ENCODE results near the gene DNAJC8. TPM values are rescaled to one million over a fixed set of nuclear protein-coding genes. Genes with fewer than 3 reads are reported as not detected.

The DNAJC8 gene
- 100 to 1,000 TPM; 107 to 135 TPM for total RNA-seq

- intact Hi-C loops (cut with DNase I, micrococcal nuclease) = loop anchor here in 1 of 2 experiments (1.0 to 5.0 kb wide), 4 partner anchors 144 to 507 kb away; partner anchors contain the start of genes EYA3, FAM76A, STX12 and THEMIS2
- ATAC-seq = peak; percentile 66
- DNase-seq = peak; percentile 98
These were observed at the start of gene DNAJC8 for GRCh38 chr1:28232558-28233263. Gene DNAJC8, minus strand, starts transcription at chr1:28233029. Its CDS starts 31 bp downstream, at chr1:28232998.

GRCh38 chr1:28281608-28282425 lies 49.0 kb upstream of the DNAJC8 start:
- intact Hi-C loops (cut with DNase I, micrococcal nuclease) = no loop called here
- ChIA-PET POLR2A (no interaction called here), CTCF (no interaction called here)
- H3K27ac Mint-ChIP-seq = no peak overlapping the region
- H3K36me3 Mint-ChIP-seq (ENCODE audit: low read depth) = peaks cover 34% of the 10 kb centered on the region
- DNase-seq (no peak), ATAC-seq (no peak)
- no peaks in the 10 kb centered on the region for H3K27me3 Mint-ChIP-seq
- no peaks in the 10 kb centered on the region for H3K9me3 Mint-ChIP-seq (ENCODE audit: low read depth)
- no peaks in the 10 kb centered on the region for H3K4me1 Mint-ChIP-seq
- H3K4me3 Mint-ChIP-seq = no peak overlapping the region

More at GRCh38 chr1:28232558-28233263, at the start of gene DNAJC8:
- Mint-ChIP-seq H3K36me3 (ENCODE audit: low read depth) (peaks cover 12% of the 10 kb centered on the region), H3K4me3 (peak within 1 kb of the TSS; percentile 98), H3K27me3 (no peaks in the 10 kb centered on the region), H3K9me3 (ENCODE audit: low read depth) (no peaks in the 10 kb centered on the region), H3K4me1 (peaks cover 20% of the 10 kb centered on the region), H3K27ac (peak within 1 kb of the TSS; percentile 96)
- POLR2A ChIA-PET = interaction anchor here (0.6 kb wide), 1 partner anchor 277 kb away, joined by 3 read pairs; no protein-coding TSS in a partner anchor
- CTCF ChIA-PET = interaction anchor here (1.0 to 4.7 kb wide), 3 partner anchors 13 to 145 kb away, joined by 5 to 24 read pairs (median 5); partner anchors contain the start of gene EYA3

- DNase-seq (no peak), ATAC-seq (no peak)
- H3K4me1 Mint-ChIP-seq = no peaks in the 10 kb centered on the region
- intact Hi-C loops (cut with DNase I, micrococcal nuclease) = no loop called here
- no peaks in the 10 kb centered on the region for H3K27me3 Mint-ChIP-seq
- ChIA-PET CTCF (interaction anchor here (0.6 to 1.7 kb wide), 2 partner anchors 27 to 32 kb away, joined by 3 to 6 read pairs; no protein-coding TSS in a partner anchor), POLR2A (interaction anchor here (1.1 kb wide), 1 partner anchor 32 kb away, joined by 3 read pairs; no protein-coding TSS in a partner anchor)
- no peak overlapping the region for H3K4me3 Mint-ChIP-seq
- H3K9me3 Mint-ChIP-seq (ENCODE audit: low read depth) = no peaks in the 10 kb centered on the region
- peaks cover 34% of the 10 kb centered on the region for H3K36me3 Mint-ChIP-seq (ENCODE audit: low read depth)
- no peak overlapping the region for H3K27ac Mint-ChIP-seq
These were observed 48.1 kb upstream of the DNAJC8 start for GRCh38 chr1:28280977-28281381.

DNA sequence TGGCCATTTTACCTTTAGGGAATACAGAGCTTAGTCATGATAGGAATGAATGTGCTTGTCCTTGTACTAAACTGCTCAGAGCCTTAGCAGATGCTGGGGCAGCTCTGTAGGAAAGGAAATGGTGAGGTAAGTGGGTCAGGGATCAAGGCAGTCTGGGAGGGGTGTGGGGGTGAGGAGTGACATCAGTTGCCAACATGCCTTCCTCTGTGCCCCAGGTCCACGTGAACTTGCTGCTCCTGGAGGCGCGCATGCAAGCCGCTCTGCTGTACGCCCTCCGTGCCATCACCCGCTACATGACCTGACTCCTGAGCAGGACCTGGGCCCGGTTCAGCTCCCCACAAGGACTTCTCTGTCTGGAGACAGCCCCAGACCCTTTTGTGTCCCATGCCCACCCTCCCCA lies 47.7 kb upstream of the DNAJC8 start:
- Mint-ChIP-seq H3K27ac (no peak overlapping the region), H3K9me3 (ENCODE audit: low read depth) (no peaks in the 10 kb centered on the region), H3K4me1 (no peaks in the 10 kb centered on the region), H3K27me3 (no peaks in the 10 kb centered on the region), H3K4me3 (no peak overlapping the region), H3K36me3 (ENCODE audit: low read depth) (peaks cover 34% of the 10 kb centered on the region)
- intact Hi-C loops (cut with DNase I, micrococcal nuclease) = no loop called here
- ChIA-PET POLR2A (interaction anchor here (1.1 to 1.2 kb wide), 2 partner anchors 32 to 35 kb away, joined by 3 read pairs; no protein-coding TSS in a partner anchor), CTCF (interaction anchor here (0.6 to 1.7 kb wide), 2 partner anchors 28 to 32 kb away, joined by 3 to 6 read pairs; no protein-coding TSS in a partner anchor)
- DNase-seq (no peak), ATAC-seq (no peak)

DNA sequence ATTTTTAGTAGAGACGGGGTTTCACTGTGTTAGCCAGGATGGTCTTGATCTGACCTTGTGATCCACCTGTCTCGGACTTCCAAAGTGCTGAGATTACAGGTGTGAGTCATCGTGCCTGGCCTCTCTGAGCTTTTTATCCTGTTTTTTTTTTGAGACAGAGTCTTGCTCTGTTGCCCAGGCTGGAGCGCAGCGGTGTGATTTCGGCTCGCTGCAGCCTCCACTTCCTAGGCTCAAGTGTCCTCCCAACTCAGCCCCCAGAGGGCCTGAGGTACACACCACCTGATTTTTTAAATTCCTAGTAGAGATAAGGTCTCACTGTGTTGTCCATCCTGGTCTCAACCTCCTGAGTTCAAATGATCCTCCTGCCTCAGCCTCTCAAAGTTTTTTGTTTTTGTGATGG lies 46.9 kb upstream of the DNAJC8 start:
- Mint-ChIP-seq H3K4me3 (no peak overlapping the region), H3K9me3 (ENCODE audit: low read depth) (no peaks in the 10 kb centered on the region), H3K27me3 (no peaks in the 10 kb centered on the region), H3K4me1 (no peaks in the 10 kb centered on the region), H3K27ac (no peak overlapping the region), H3K36me3 (ENCODE audit: low read depth) (peaks cover 40% of the 10 kb centered on the region)
- ChIA-PET CTCF (interaction anchor here (1.7 kb wide), 1 partner anchor 31 kb away, joined by 6 read pairs; no protein-coding TSS in a partner anchor), POLR2A (interaction anchor here (1.2 kb wide), 1 partner anchor 35 kb away, joined by 3 read pairs; no protein-coding TSS in a partner anchor)
- ATAC-seq (no peak), DNase-seq (no peak)
- intact Hi-C loops (cut with DNase I, micrococcal nuclease) = no loop called here

DNA sequence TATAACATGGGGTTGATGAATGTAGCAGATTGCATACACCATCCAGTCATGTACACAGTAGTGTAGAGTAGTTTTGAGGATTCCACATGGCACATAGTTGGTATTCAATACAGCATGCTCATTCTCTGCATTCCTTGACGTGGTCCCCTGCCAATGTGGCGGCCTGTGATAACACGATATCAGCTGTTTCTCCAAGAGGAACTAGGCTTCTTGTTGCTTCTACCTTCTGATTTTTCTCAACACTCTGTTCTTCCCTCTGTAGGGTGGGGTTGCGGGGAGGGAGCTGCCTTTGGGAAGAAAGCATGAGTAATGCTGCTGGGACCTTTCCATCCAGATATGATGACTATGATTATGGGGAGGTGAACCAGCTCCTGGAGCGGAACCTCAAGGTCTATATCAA lies 45.9 kb upstream of the DNAJC8 start:
- no peak for ATAC-seq
- intact Hi-C loops (cut with DNase I, micrococcal nuclease) = no loop called here
- H3K36me3 Mint-ChIP-seq (ENCODE audit: low read depth) = peaks cover 40% of the 10 kb centered on the region
- no peak for DNase-seq
- ChIA-PET POLR2A (no interaction called here), CTCF (interaction anchor here (1.5 kb wide), 1 partner anchor 14 kb away, joined by 3 read pairs; no protein-coding TSS in a partner anchor)
- H3K27me3 Mint-ChIP-seq = no peaks in the 10 kb centered on the region
- no peaks in the 10 kb centered on the region for H3K4me1 Mint-ChIP-seq
- H3K9me3 Mint-ChIP-seq (ENCODE audit: low read depth) = no peaks in the 10 kb centered on the region
- H3K4me3 Mint-ChIP-seq = no peak overlapping the region
- H3K27ac Mint-ChIP-seq = no peak overlapping the region

GRCh38 chr1:28273216-28273860 lies 40.5 kb upstream of the DNAJC8 start:
- intact Hi-C loops (cut with DNase I, micrococcal nuclease) = no loop called here
- ATAC-seq (no peak), DNase-seq (no peak)
- Mint-ChIP-seq H3K27me3 (no peaks in the 10 kb centered on the region), H3K4me1 (no peaks in the 10 kb centered on the region), H3K4me3 (no peak overlapping the region), H3K9me3 (ENCODE audit: low read depth) (no peaks in the 10 kb centered on the region), H3K36me3 (ENCODE audit: low read depth) (peaks cover 30% of the 10 kb centered on the region), H3K27ac (no peak overlapping the region)
- CTCF ChIA-PET = interaction anchor here (0.6 kb wide), 1 partner anchor 24 kb away, joined by 3 read pairs; no protein-coding TSS in a partner anchor
- POLR2A ChIA-PET = interaction anchor here (0.5 to 1.3 kb wide), 2 partner anchors 12 to 81 kb away, joined by 3 to 5 read pairs; no protein-coding TSS in a partner anchor

- no peaks in the 10 kb centered on the region for H3K4me1 Mint-ChIP-seq
- H3K9me3 Mint-ChIP-seq (ENCODE audit: low read depth) = no peaks in the 10 kb centered on the region
- no peaks in the 10 kb centered on the region for H3K27me3 Mint-ChIP-seq
- ATAC-seq (no peak), DNase-seq (no peak)
- intact Hi-C loops (cut with DNase I, micrococcal nuclease) = no loop called here
- no peak overlapping the region for H3K27ac Mint-ChIP-seq
- POLR2A ChIA-PET = interaction anchor here (1.0 to 1.3 kb wide), 2 partner anchors 11 kb away, joined by 3 to 5 read pairs; no protein-coding TSS in a partner anchor
- peaks cover 22% of the 10 kb centered on the region for H3K36me3 Mint-ChIP-seq (ENCODE audit: low read depth)
- no peak overlapping the region for H3K4me3 Mint-ChIP-seq
- CTCF ChIA-PET = interaction anchor here (0.5 to 0.6 kb wide), 2 partner anchors 16 to 25 kb away, joined by 3 read pairs; no protein-coding TSS in a partner anchor
These were observed 39.5 kb upstream of the DNAJC8 start for GRCh38 chr1:28272215-28272852.

- Mint-ChIP-seq H3K27ac (no peak overlapping the region), H3K4me3 (no peak overlapping the region), H3K9me3 (ENCODE audit: low read depth) (no peaks in the 10 kb centered on the region), H3K36me3 (ENCODE audit: low read depth) (peaks cover 14% of the 10 kb centered on the region), H3K27me3 (no peaks in the 10 kb centered on the region), H3K4me1 (no peaks in the 10 kb centered on the region)
- intact Hi-C loops (cut with DNase I, micrococcal nuclease) = no loop called here
- DNase-seq = no peak
- CTCF ChIA-PET = interaction anchor here (0.9 to 2.2 kb wide), 2 partner anchors 21 to 31 kb away, joined by 3 to 8 read pairs; no protein-coding TSS in a partner anchor
- no peak for ATAC-seq
- POLR2A ChIA-PET = no interaction called here
These were observed 36.7 kb upstream of the DNAJC8 start for GRCh38 chr1:28269529-28269928.

DNA sequence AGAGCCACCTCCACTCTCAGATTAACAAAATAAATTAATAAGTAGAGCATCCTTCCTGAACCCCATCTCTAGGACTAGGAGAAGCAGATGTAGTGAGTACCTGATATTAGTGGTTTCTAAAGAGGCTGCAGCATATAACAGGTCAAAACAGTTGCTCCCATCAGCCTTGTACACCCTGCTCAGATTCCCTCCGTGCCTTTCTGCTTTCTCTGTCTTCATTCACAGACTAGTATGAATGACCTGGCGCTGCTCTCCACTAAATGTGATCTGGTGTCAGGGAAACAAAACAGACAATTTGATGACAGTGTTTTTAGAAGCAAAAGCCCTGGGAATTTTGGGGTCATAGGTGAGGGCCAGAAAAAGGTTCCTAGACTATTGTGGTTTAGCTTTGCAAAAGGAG lies 34.8 kb upstream of the DNAJC8 start:
- H3K9me3 Mint-ChIP-seq (ENCODE audit: low read depth) = no peaks in the 10 kb centered on the region
- ATAC-seq = no peak
- CTCF ChIA-PET = interaction anchor here (0.6 to 4.4 kb wide), 3 partner anchors 9 to 19 kb away, joined by 3 to 21 read pairs (median 8); no protein-coding TSS in a partner anchor

More for the DNA sequence above, 34.8 kb upstream of the DNAJC8 start:
- intact Hi-C loops (cut with DNase I, micrococcal nuclease) = no loop called here
- H3K4me3 Mint-ChIP-seq = no peak overlapping the region
- H3K27ac Mint-ChIP-seq = no peak overlapping the region
- no peaks in the 10 kb centered on the region for H3K27me3 Mint-ChIP-seq
- H3K4me1 Mint-ChIP-seq = peaks cover 4% of the 10 kb centered on the region
- DNase-seq = no peak
- POLR2A ChIA-PET = no interaction called here
- H3K36me3 Mint-ChIP-seq (ENCODE audit: low read depth) = peaks cover 10% of the 10 kb centered on the region

Data from activated CD4-positive, alpha-beta T cell treated with anti-CD3 and anti-CD28 coated beads for 36 hours (primary cell).